ENCODE measurements around the gene HKDC1. TPM values are rescaled to one million over a fixed set of nuclear protein-coding genes. Genes with fewer than 3 reads are reported as not detected.

HKDC1 gene
- total RNA-seq, 1 experiment from 2014 or later: 1.7 TPM

DNA sequence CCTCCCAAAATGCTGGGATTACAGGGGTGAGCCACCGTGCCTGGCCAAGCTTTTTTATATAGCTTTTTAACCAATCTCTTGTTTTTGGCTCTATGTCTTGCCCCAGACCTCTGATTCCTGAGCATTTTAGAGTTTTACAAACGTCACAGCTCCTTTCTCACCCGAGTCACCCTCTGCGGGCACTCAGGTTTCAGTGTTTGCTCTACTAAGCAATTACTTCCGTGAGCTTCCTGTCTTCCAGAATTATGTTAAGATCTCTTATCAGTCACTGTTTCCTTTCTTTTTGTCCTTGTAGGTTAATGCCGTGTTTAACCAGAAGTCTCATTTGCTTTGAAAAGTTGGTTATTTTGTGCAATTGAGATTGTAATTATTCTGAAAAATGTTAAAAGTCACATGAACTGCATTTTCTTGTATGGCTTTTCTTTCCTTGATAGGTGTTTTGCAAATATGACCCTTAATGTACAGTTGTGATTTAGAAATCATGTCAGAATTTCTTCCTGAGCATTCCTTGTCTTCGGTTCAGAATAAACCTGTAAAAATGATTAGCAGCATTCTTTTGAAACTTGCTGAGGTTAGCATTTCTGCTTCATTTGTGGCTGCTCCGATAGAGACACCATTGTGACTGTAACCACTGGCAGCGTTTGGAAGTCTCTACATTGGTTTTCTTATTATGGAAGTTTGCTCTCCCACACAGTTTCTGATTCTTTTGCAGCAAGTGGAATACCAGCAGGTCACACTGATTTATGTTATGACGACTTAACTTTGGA, 4.5 kb upstream of the HKDC1 start:
- ChIA-PET POLR2A (no interaction called here), CTCF (no interaction called here), RAD21 (ENCODE audit: low non-redundant PET in 1 of 2, low total read pairs in 2 of 2, uncharacterized antibody in 2 of 2, unreplicated experiment in 2 of 2) (no interaction called here)
- no peak for ATAC-seq
- Histone ChIP-seq H3K79me2 (ENCODE audit: insufficient read depth, low read length) (no peaks in the 10 kb centered on the region), H3K4me1 (ENCODE audit: control insufficient read depth in 1 of 2, insufficient read depth in 2 of 2, low read length in 2 of 2) (peaks cover 29 to 44% of the 10 kb centered on the region in 2 experiments), H3K27ac (ENCODE audit: low read depth, low read length) (no peak overlapping the region), H3K4me3 (replicated peaks in 1 of 2; ENCODE audit: low read depth in 1 of 2, low read length in 2 of 2) (no peak overlapping the region), H4K20me1 (ENCODE audit: insufficient read depth) (no peaks in the 10 kb centered on the region), H3K9me2 (ENCODE audit: insufficient read depth) (no peaks in the 10 kb centered on the region), H3K4me2 (ENCODE audit: low read length) (no peak overlapping the region), H2AFZ (ENCODE audit: low read depth, low read length, poor library complexity, severe bottlenecking) (no peak overlapping the region), H3K36me3 (ENCODE audit: control insufficient read depth in 1 of 2, insufficient read depth in 2 of 2, low read length in 2 of 2) (no peaks in the 10 kb centered on the region), H3K27me3 (ENCODE audit: insufficient read depth, low read length) (no peaks in the 10 kb centered on the region), H3K9ac (ENCODE audit: low read length) (no peak overlapping the region), H3K9me3 (ENCODE audit: control insufficient read depth in 1 of 2, insufficient read depth in 1 of 2, low read depth in 1 of 2, low read length in 2 of 2) (no peaks in the 10 kb centered on the region)
- no TSS peak for BruUV-seq (replicated peaks)
- TF ChIP-seq, protein P1, sequence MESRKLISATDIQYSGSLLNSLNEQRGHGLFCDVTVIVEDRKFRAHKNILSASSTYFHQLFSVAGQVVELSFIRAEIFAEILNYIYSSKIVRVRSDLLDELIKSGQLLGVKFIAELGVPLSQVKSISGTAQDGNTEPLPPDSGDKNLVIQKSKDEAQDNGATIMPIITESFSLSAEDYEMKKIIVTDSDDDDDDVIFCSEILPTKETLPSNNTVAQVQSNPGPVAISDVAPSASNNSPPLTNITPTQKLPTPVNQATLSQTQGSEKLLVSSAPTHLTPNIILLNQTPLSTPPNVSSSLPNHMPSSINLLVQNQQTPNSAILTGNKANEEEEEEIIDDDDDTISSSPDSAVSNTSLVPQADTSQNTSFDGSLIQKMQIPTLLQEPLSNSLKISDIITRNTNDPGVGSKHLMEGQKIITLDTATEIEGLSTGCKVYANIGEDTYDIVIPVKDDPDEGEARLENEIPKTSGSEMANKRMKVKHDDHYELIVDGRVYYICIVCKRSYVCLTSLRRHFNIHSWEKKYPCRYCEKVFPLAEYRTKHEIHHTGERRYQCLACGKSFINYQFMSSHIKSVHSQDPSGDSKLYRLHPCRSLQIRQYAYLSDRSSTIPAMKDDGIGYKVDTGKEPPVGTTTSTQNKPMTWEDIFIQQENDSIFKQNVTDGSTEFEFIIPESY (IDR thresholded peaks at IDR 0.05; ENCODE audit: extremely low read depth, insufficient replicate concordance, low read length): no peak
- no peak for TF ChIP-seq SRF (IDR thresholded peaks at IDR 0.05; ENCODE audit: low read depth)
- intact Hi-C loops (cut with micrococcal nuclease): loop anchor here (10.0 kb wide), 1 partner anchor 211 kb away; no protein-coding TSS in a partner anchor
- no peak for DNase-seq (ENCODE audit: low read depth, low spot score)

GRCh38 chr10:69216577-69217118, 3.5 kb upstream of the HKDC1 start:
- no peaks in the 10 kb centered on the region for H3K27me3 ChIP-seq (ENCODE audit: insufficient read depth, low read length)
- no peak for DNase-seq (ENCODE audit: low read depth, low spot score)
- H3K9me2 ChIP-seq (ENCODE audit: insufficient read depth): no peaks in the 10 kb centered on the region
- intact Hi-C loops (cut with micrococcal nuclease): loop anchor here (10.0 kb wide), 1 partner anchor 212 kb away; no protein-coding TSS in a partner anchor
- ChIA-PET CTCF (no interaction called here), RAD21 (ENCODE audit: low non-redundant PET in 1 of 2, low total read pairs in 2 of 2, uncharacterized antibody in 2 of 2, unreplicated experiment in 2 of 2) (interaction anchor here in 1 of 2 experiments (0.7 kb wide), 1 partner anchor 192 kb away, joined by 3 read pairs; no protein-coding TSS in a partner anchor), POLR2A (interaction anchor here (0.9 kb wide), 1 partner anchor 10 kb away, joined by 3 read pairs; no protein-coding TSS in a partner anchor)
- peak overlapping the region; percentile 20 for H2AFZ ChIP-seq (ENCODE audit: low read depth, low read length, poor library complexity, severe bottlenecking)
- H3K79me2 ChIP-seq (ENCODE audit: insufficient read depth, low read length): no peaks in the 10 kb centered on the region
- TF ChIP-seq ATF3 (IDR thresholded peaks at IDR 0.05): no peak
- TF ChIP-seq, protein P2, sequence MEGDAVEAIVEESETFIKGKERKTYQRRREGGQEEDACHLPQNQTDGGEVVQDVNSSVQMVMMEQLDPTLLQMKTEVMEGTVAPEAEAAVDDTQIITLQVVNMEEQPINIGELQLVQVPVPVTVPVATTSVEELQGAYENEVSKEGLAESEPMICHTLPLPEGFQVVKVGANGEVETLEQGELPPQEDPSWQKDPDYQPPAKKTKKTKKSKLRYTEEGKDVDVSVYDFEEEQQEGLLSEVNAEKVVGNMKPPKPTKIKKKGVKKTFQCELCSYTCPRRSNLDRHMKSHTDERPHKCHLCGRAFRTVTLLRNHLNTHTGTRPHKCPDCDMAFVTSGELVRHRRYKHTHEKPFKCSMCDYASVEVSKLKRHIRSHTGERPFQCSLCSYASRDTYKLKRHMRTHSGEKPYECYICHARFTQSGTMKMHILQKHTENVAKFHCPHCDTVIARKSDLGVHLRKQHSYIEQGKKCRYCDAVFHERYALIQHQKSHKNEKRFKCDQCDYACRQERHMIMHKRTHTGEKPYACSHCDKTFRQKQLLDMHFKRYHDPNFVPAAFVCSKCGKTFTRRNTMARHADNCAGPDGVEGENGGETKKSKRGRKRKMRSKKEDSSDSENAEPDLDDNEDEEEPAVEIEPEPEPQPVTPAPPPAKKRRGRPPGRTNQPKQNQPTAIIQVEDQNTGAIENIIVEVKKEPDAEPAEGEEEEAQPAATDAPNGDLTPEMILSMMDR (IDR thresholded peaks at IDR 0.05 in 2 of 3, conservative IDR thresholded peaks at IDR 0.05 in 1 of 3; ENCODE audit: borderline replicate concordance in 1 of 3, insufficient read depth in 1 of 3, low read depth in 2 of 3, low read length in 2 of 3): no peak
- no peak for TF ChIP-seq EGR1 (IDR thresholded peaks at IDR 0.05; ENCODE audit: low read depth)
- ATAC-seq: no peak
- H3K4me3 ChIP-seq (replicated peaks in 1 of 2; ENCODE audit: low read depth in 1 of 2, low read length in 2 of 2): no peak overlapping the region
- H3K27ac ChIP-seq (ENCODE audit: low read depth, low read length): no peak overlapping the region; the same call in 1 of the 2 replicates
- peak overlapping the region; percentile 60 for H3K4me2 ChIP-seq (ENCODE audit: low read length)
- H3K4me1 ChIP-seq (ENCODE audit: control insufficient read depth in 1 of 2, insufficient read depth in 2 of 2, low read length in 2 of 2): peaks cover 31 to 48% of the 10 kb centered on the region in 2 experiments
- no peaks in the 10 kb centered on the region for H3K9me3 ChIP-seq (ENCODE audit: control insufficient read depth in 1 of 2, insufficient read depth in 1 of 2, low read depth in 1 of 2, low read length in 2 of 2)
- TSS peak; percentile 97 for BruUV-seq (replicated peaks)
- H3K36me3 ChIP-seq (ENCODE audit: control insufficient read depth in 1 of 2, insufficient read depth in 2 of 2, low read length in 2 of 2): no peaks in the 10 kb centered on the region
- no peaks in the 10 kb centered on the region for H4K20me1 ChIP-seq (ENCODE audit: insufficient read depth)
- peak overlapping the region; percentile 4; the same call in 1 of the 2 replicates for H3K9ac ChIP-seq (ENCODE audit: low read length)
